Calu3 (cell line): ENCODE data around the gene PCSK6. TPM values are rescaled to one million over a fixed set of nuclear protein-coding genes. Genes with fewer than 3 reads are reported as not detected.
A peak's percentile ranks its signal among the peaks of the same experiment; 100 is the strongest.

Experiments used
- BruUV-seq: library from RNA; stranded (reverse); fragments of 400-500 nt; replicated peaks from 2 replicates; lab custom pipeline; 2021; lab: Mats Ljungman, UMichigan
- CTCF ChIA-PET: fragments of 300-600 bp; sonication (Branson Sonifier 250); formaldehyde crosslinking; loops from one replicate; lab custom pipeline; 2022; ENCODE audit warnings: antibody characterized with exemption; lab: Charles Lee
- DNase-seq: peaks from one replicate; pipeline ENCODE4 v3.0.0; 2022
- H3K27ac Mint-ChIP-seq: one replicate; pipeline ENCODE4 v1.8.0; 2022; ENCODE audit warnings: mixed read lengths; ENCODE audit not compliant: unreplicated experiment
- H3K27me3 Mint-ChIP-seq: one replicate; pipeline ENCODE4 v1.8.0; 2022; ENCODE audit warnings: mixed read lengths; ENCODE audit not compliant: unreplicated experiment
- H3K36me3 Mint-ChIP-seq: one replicate; pipeline ENCODE4 v1.8.0; 2022; ENCODE audit warnings: mild to moderate bottlenecking, moderate library complexity, mixed read lengths; ENCODE audit not compliant: insufficient read depth, unreplicated experiment
- H3K4me1 Mint-ChIP-seq: one replicate; pipeline ENCODE4 v1.8.0; 2022; ENCODE audit warnings: mild to moderate bottlenecking, low read depth, mixed read lengths; ENCODE audit not compliant: unreplicated experiment
- H3K4me3 Mint-ChIP-seq: one replicate; pipeline ENCODE4 v1.8.0; 2022; ENCODE audit warnings: mild to moderate bottlenecking, low read depth, moderate library complexity, mixed read lengths; ENCODE audit not compliant: unreplicated experiment
- H3K9me3 Mint-ChIP-seq: one replicate; pipeline ENCODE4 v1.8.0; 2022; ENCODE audit warnings: low read depth, mixed read lengths; ENCODE audit not compliant: unreplicated experiment
- intact Hi-C: fragments of 100-400 bp; cut with micrococcal nuclease; formaldehyde crosslinking; loops from one replicate; pipeline ENCODE4 v1.10.0; 2022; ENCODE audit not compliant: unreplicated experiment
- total RNA-seq: library from RNA; stranded (reverse); gene quantifications from 2 replicates; pipeline ENCODE4 v1.2.3, GENCODE V29; 2022
- TF ChIP-seq, protein P1 (sequence below): fragments of 200-600 bp; IDR thresholded peaks from one replicate; pipeline ENCODE4 v1.8.0; 2022; ENCODE audit warnings: antibody characterized with exemption; ENCODE audit not compliant: unreplicated experiment

Gene PCSK6
- total RNA-seq, 1 experiment from 2014 or later, result 5.1 TPM

DNA sequence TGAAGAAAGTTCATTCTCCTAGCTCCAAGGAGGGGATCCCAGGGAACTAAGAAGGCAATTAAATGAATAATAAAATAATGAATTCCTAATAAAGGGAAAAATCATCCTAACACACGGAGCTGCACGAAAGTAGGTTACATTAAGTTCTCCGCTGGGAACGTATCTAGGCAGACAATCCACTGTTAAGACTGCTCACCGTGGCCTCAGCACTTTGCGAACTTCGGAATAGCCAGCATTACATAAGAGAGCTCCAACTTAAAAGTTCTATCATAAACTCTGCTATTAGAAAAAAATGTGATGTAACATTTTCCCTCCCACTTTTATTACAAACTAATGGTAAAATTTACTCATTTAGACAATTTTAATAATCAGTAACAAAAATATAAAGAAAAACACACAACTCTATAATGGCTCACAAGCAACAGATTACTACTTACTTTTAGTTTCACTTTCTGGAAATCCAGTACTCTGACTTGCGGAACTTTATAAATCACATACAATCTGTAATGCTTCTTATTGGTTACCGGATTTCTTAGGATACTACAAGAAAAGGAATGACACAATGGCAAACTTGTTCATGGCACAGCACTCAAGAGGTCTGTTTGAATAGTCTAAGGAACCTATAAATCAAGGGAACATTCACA, 202.9 kb downstream of the PCSK6 start:
- Mint-ChIP-seq H3K27ac (no peak overlapping the region), H3K36me3 (peaks cover 88% of the 10 kb centered on the region), H3K9me3 (no peaks in the 10 kb centered on the region), H3K4me3 (no peak overlapping the region), H3K4me1 (peaks cover 12% of the 10 kb centered on the region), H3K27me3 (no peaks in the 10 kb centered on the region)
- no TSS peak for BruUV-seq
- TF ChIP-seq, protein P1, sequence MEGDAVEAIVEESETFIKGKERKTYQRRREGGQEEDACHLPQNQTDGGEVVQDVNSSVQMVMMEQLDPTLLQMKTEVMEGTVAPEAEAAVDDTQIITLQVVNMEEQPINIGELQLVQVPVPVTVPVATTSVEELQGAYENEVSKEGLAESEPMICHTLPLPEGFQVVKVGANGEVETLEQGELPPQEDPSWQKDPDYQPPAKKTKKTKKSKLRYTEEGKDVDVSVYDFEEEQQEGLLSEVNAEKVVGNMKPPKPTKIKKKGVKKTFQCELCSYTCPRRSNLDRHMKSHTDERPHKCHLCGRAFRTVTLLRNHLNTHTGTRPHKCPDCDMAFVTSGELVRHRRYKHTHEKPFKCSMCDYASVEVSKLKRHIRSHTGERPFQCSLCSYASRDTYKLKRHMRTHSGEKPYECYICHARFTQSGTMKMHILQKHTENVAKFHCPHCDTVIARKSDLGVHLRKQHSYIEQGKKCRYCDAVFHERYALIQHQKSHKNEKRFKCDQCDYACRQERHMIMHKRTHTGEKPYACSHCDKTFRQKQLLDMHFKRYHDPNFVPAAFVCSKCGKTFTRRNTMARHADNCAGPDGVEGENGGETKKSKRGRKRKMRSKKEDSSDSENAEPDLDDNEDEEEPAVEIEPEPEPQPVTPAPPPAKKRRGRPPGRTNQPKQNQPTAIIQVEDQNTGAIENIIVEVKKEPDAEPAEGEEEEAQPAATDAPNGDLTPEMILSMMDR, result no peak
- DNase-seq, result no peak
- CTCF ChIA-PET, result interaction anchor here (0.7 kb wide), 1 partner anchor 164 kb away, joined by 3 read pairs; no protein-coding TSS in a partner anchor
- intact Hi-C loops, result no loop called here

DNA sequence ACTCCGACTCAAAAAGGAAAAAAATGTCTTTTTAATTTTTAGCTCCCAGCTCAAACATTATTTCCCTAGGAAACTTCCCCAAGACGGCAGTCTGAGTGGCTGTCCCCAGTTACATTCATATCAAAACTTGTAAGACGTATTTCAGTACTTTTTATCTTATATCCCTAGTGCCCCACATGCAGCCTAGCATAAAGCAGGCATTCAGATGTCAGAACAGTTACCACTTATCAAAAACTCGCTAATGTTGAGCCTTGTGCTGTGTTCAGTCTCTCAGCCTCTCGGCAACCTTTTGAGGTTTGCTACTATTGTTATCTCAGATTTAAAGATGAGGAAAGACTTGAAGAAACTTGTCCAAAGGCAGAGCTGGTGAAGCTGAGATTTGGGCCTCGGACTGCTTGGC, 205.6 kb downstream of the PCSK6 start:
- BruUV-seq, result no TSS peak
- H3K4me3 Mint-ChIP-seq, result no peak overlapping the region
- no peak overlapping the region for H3K27ac Mint-ChIP-seq
- intact Hi-C loops, result no loop called here
- CTCF ChIA-PET, result no interaction called here
- TF ChIP-seq, protein P1, result no peak
- H3K27me3 Mint-ChIP-seq, result no peaks in the 10 kb centered on the region
- H3K36me3 Mint-ChIP-seq, result peaks cover 77% of the 10 kb centered on the region
- no peaks in the 10 kb centered on the region for H3K9me3 Mint-ChIP-seq
- peaks cover 8% of the 10 kb centered on the region for H3K4me1 Mint-ChIP-seq
- no peak for DNase-seq

DNA sequence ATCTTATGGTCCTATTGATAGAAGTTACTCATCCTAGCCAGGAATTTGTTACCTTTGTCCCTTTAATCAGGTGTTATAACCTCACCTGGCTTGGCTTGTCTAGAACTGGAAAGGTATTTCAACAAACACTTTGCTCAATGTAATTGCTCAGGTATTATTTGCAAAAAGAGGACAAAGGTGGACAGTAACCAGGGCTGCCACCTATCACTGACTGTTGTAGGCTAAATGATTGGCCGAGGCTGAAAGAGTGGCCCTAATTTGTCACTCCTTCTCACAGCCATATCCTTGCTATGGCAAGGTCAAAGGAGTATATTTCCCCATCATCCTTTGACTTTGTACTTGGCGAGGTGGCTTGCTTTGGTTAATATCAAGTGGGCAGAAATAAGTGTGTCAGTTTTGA, 209.5 kb downstream of the PCSK6 start:
- CTCF ChIA-PET, result no interaction called here
- no peaks in the 10 kb centered on the region for H3K9me3 Mint-ChIP-seq
- BruUV-seq, result no TSS peak
- H3K4me3 Mint-ChIP-seq, result no peak overlapping the region
- peaks cover 83% of the 10 kb centered on the region for H3K36me3 Mint-ChIP-seq
- TF ChIP-seq, protein P1, result no peak
- intact Hi-C loops, result no loop called here
- no peak overlapping the region for H3K27ac Mint-ChIP-seq
- peaks cover 1% of the 10 kb centered on the region for H3K4me1 Mint-ChIP-seq
- DNase-seq, result no peak
- no peaks in the 10 kb centered on the region for H3K27me3 Mint-ChIP-seq

DNA sequence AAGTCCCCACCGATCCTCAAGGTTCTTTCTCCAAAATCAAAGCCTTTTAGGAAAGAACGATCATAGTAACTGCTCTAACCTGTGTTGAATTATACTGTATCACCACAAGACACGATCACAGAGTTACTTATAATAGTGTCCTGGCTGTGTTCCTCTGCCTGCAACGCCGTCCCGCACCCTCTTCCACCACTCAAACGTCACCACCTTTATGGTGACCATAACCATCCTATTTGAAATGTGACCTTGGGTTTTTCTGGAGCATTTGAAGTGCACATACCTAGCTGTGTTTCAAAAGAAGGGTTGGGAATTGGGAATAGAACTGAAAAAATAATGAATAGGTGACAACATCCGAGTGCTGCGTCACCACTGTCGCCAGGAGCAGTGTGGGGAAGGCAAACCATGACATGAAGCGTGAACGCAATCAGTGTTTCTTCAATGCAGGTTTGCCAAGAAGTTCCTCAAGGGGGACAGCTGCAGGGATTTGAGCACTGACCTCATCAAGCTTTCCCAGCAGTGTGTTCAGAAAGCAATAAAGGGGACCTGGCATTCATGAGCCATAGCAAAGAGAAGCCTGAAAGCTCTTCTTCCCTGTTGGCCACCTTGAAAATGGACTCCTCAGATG, 211.5 kb downstream of the PCSK6 start:
- H3K4me3 Mint-ChIP-seq, result peak overlapping the region; percentile 91
- intact Hi-C loops, result no loop called here
- TF ChIP-seq, protein P1, result no peak
- H3K4me1 Mint-ChIP-seq, result peaks cover 20% of the 10 kb centered on the region
- BruUV-seq, result TSS peak; percentile 98
- DNase-seq, result no peak
- H3K9me3 Mint-ChIP-seq, result no peaks in the 10 kb centered on the region
- H3K27me3 Mint-ChIP-seq, result no peaks in the 10 kb centered on the region
- H3K36me3 Mint-ChIP-seq, result peaks cover 82% of the 10 kb centered on the region
- H3K27ac Mint-ChIP-seq, result peak overlapping the region; percentile 94
- CTCF ChIA-PET, result no interaction called here
